ENCODE results near the gene C11orf91. TPM values are rescaled to one million over a fixed set of nuclear protein-coding genes. Genes with fewer than 3 reads are reported as not detected.

C11orf91 gene
- total RNA-seq, 1 experiment from 2014 or later = not detected

DNA sequence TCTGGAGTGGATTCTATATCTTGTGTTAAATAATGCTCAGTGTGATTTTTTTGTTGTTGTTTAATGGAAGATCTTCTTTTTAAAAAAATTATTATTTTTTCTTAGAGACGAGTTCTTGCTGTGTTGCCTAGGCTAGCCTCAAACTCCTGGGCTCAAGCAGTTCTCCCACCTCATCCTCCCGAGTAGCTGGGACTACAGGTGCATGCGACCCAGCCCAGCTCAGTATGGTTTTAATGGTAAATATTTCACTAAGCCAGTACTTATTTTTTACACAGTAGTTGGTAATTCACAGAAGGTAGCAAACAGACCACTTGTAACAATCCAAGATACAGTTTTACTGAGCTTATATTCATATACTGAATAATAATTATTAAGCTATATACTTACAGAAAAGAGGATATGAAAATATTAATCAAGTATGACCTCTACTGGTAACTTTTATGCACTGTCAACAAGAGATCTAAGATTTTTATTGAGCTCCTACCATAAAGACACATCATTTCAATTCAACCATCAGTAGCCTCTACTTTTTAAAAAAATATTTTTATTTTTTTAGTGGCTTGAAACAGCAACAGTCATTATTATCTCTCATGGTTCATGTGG lies 41.7 kb upstream of the C11orf91 start:
- H3K36me3 ChIP-seq (ENCODE audit: insufficient read depth, low read length, poor library complexity, severe bottlenecking) = peaks cover 12% of the 10 kb centered on the region
- peak; percentile 62 for DNase-seq (ENCODE audit: low spot score)
- no TSS peak for BruUV-seq (replicated peaks)
- H3K9me3 ChIP-seq (ENCODE audit: low read depth, low read length, poor library complexity, severe bottlenecking) = no peaks in the 10 kb centered on the region
- H3K27me3 ChIP-seq (replicated peaks; ENCODE audit: insufficient read depth, low read depth, low read length, poor library complexity) = no peaks in the 10 kb centered on the region
- H3K4me3 ChIP-seq (ENCODE audit: low read depth, low read length, poor library complexity, severe bottlenecking) = no peak overlapping the region
- TF ChIP-seq EZH2 (IDR thresholded peaks at IDR 0.05; ENCODE audit: borderline replicate concordance, low read depth, low read length, poor library complexity, severe bottlenecking) = no peak
- TF ChIP-seq, protein P1, sequence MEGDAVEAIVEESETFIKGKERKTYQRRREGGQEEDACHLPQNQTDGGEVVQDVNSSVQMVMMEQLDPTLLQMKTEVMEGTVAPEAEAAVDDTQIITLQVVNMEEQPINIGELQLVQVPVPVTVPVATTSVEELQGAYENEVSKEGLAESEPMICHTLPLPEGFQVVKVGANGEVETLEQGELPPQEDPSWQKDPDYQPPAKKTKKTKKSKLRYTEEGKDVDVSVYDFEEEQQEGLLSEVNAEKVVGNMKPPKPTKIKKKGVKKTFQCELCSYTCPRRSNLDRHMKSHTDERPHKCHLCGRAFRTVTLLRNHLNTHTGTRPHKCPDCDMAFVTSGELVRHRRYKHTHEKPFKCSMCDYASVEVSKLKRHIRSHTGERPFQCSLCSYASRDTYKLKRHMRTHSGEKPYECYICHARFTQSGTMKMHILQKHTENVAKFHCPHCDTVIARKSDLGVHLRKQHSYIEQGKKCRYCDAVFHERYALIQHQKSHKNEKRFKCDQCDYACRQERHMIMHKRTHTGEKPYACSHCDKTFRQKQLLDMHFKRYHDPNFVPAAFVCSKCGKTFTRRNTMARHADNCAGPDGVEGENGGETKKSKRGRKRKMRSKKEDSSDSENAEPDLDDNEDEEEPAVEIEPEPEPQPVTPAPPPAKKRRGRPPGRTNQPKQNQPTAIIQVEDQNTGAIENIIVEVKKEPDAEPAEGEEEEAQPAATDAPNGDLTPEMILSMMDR (conservative IDR thresholded peaks at IDR 0.05; ENCODE audit: low read depth, low read length) = peak; percentile 87
- intact Hi-C loops (cut with micrococcal nuclease; ENCODE audit: unreplicated experiment) = loop anchor here (2.0 kb wide), 1 partner anchor 200 kb away; no protein-coding TSS in a partner anchor
- H3K27ac ChIP-seq (ENCODE audit: low read depth, low read length, poor library complexity, severe bottlenecking) = no peak overlapping the region
- no peaks in the 10 kb centered on the region for H3K4me1 ChIP-seq (ENCODE audit: insufficient read depth, low read length, poor library complexity, severe bottlenecking)
- ChIA-PET POLR2A (ENCODE audit: low non-redundant PET) (interaction anchor here (1.0 kb wide), 1 partner anchor 12 kb away, joined by 8 read pairs; no protein-coding TSS in a partner anchor), CTCF (interaction anchor here (0.6 to 1.7 kb wide), 28 partner anchors 9 to 933 kb away, joined by 3 to 32 read pairs (median 4); partner anchors contain the start of genes C11orf91 and QSER1)

DNA sequence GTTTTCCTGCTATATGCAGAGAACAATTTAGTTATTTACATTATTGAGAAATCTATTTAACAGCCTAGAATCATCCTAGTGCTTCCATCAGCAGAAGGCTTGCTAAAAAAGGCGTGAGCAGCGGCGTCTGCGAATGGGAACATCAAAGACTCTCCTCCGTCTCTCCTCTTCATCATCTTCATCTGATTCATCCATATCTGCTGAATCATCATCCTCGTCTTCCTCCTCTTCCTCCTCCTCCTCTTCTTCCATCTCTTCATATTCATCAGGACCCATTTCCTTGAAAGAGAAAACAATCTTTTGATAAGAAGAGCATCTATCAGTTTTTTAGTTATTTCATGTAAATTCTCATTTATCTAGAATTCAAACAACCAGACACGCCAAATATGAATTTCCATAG lies 41.2 kb upstream of the C11orf91 start:
- intact Hi-C loops (cut with micrococcal nuclease; ENCODE audit: unreplicated experiment) = loop anchor here (2.0 kb wide), 1 partner anchor 199 kb away; no protein-coding TSS in a partner anchor
- ChIA-PET POLR2A (ENCODE audit: low non-redundant PET) (no interaction called here), CTCF (interaction anchor here (0.7 to 1.7 kb wide), 22 partner anchors 9 to 850 kb away, joined by 3 to 32 read pairs (median 4); partner anchors contain the start of genes C11orf91 and QSER1)
- Histone ChIP-seq H3K4me1 (ENCODE audit: insufficient read depth, low read length, poor library complexity, severe bottlenecking) (peaks cover 4% of the 10 kb centered on the region), H3K4me3 (ENCODE audit: low read depth, low read length, poor library complexity, severe bottlenecking) (no peak overlapping the region), H3K36me3 (ENCODE audit: insufficient read depth, low read length, poor library complexity, severe bottlenecking) (peaks cover 7% of the 10 kb centered on the region), H3K27ac (ENCODE audit: low read depth, low read length, poor library complexity, severe bottlenecking) (no peak overlapping the region), H3K27me3 (replicated peaks; ENCODE audit: insufficient read depth, low read depth, low read length, poor library complexity) (no peaks in the 10 kb centered on the region), H3K9me3 (ENCODE audit: low read depth, low read length, poor library complexity, severe bottlenecking) (no peaks in the 10 kb centered on the region)
- no TSS peak for BruUV-seq (replicated peaks)
- TF ChIP-seq EZH2 (IDR thresholded peaks at IDR 0.05; ENCODE audit: borderline replicate concordance, low read depth, low read length, poor library complexity, severe bottlenecking) = no peak
- TF ChIP-seq, protein P1 (conservative IDR thresholded peaks at IDR 0.05; ENCODE audit: low read depth, low read length) = no peak
- DNase-seq (ENCODE audit: low spot score) = no peak

DNA sequence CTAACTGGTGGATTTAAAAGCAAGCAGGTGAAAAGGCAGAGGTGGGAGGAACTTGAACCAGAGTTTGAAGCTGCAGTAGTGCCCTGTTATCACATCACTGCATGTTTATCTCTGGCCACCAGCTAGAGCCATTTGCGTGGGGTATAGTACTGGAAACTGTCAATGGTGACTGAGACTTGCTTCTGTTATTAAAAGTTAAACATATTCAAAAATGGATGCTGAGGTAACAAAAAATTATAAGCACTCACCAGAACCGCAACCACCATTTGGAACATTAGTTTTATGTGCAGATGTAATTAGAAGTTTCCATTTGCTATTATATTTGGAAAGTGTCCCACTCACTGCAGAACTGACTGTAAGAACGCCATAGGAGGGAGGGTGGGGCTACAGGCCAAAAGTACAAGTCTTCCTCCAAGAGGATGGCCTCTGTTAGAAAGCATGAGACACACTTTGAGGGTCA lies 36.8 kb upstream of the C11orf91 start:
- DNase-seq (ENCODE audit: low spot score) = no peak
- Histone ChIP-seq H3K36me3 (ENCODE audit: insufficient read depth, low read length, poor library complexity, severe bottlenecking) (no peaks in the 10 kb centered on the region), H3K27ac (ENCODE audit: low read depth, low read length, poor library complexity, severe bottlenecking) (no peak overlapping the region), H3K4me3 (ENCODE audit: low read depth, low read length, poor library complexity, severe bottlenecking) (no peak overlapping the region), H3K27me3 (replicated peaks; ENCODE audit: insufficient read depth, low read depth, low read length, poor library complexity) (no peaks in the 10 kb centered on the region), H3K9me3 (ENCODE audit: low read depth, low read length, poor library complexity, severe bottlenecking) (no peaks in the 10 kb centered on the region), H3K4me1 (ENCODE audit: insufficient read depth, low read length, poor library complexity, severe bottlenecking) (peaks cover 22% of the 10 kb centered on the region)
- TF ChIP-seq, protein P1 (conservative IDR thresholded peaks at IDR 0.05; ENCODE audit: low read depth, low read length) = no peak
- TF ChIP-seq EZH2 (IDR thresholded peaks at IDR 0.05; ENCODE audit: borderline replicate concordance, low read depth, low read length, poor library complexity, severe bottlenecking) = no peak
- no TSS peak for BruUV-seq (replicated peaks)
- POLR2A ChIA-PET (ENCODE audit: low non-redundant PET) = interaction anchor here (0.7 kb wide), 1 partner anchor 528 kb away, joined by 3 read pairs; no protein-coding TSS in a partner anchor
- CTCF ChIA-PET = no interaction called here
- intact Hi-C loops (cut with micrococcal nuclease; ENCODE audit: unreplicated experiment) = loop anchor here (2.0 to 5.0 kb wide), 2 partner anchors 375 to 575 kb away; partner anchors contain the start of gene CSTF3
